SW 1271 (cell line): Measurements from ENCODE around the gene CCDC121.

Experiments used
- DNase-seq, 2 experiments: peaks; one replicate each; lab custom pipeline; 2025; lab: John Stamatoyannopoulos, UW

CCDC121 gene

GRCh38 chr2:27582129-27582694 is 46.6 kb downstream of the CCDC121 start:
- DNase-seq: no peak

- DNase-seq: no peak
Observed at GRCh38 chr2:27581417-27582128, 47.2 kb downstream of the CCDC121 start.
